SJCRH30 (cell line): ENCODE data around the gene RAD52. TPM values are rescaled to one million over a fixed set of nuclear protein-coding genes. Genes with fewer than 3 reads are reported as not detected.

Source experiments
- DNase-seq, 2 experiments: peaks; one replicate each; pipeline ENCODE4 v3.0.0-alpha.2; 2015 to 2020
- H3K27ac ChIP-seq: fragments of 250-450 bp; sonication (Bioruptor Pico); 2 replicates; pipeline ENCODE4 v1.5.1; 2020; ENCODE audit warnings: mild to moderate bottlenecking, moderate library complexity
- H3K27me3 ChIP-seq: fragments of 250-450 bp; sonication (Bioruptor Pico); 2 replicates; pipeline ENCODE4 v1.5.1; 2020; ENCODE audit warnings: mild to moderate bottlenecking, moderate library complexity
- H3K36me3 ChIP-seq: fragments of 250-450 bp; sonication (Bioruptor Pico); 2 replicates; pipeline ENCODE4 v1.5.1; 2020; ENCODE audit warnings: mild to moderate bottlenecking, moderate library complexity
- H3K4me1 ChIP-seq: fragments of 250-450 bp; sonication (Bioruptor Pico); 2 replicates; pipeline ENCODE4 v1.5.1; 2020; ENCODE audit warnings: mild to moderate bottlenecking, moderate library complexity
- H3K4me3 ChIP-seq: fragments of 250-450 bp; sonication (Bioruptor Pico); 2 replicates; pipeline ENCODE4 v1.5.1; 2020; ENCODE audit warnings: mild to moderate bottlenecking, moderate library complexity
- H3K9me3 ChIP-seq: fragments of 250-450 bp; sonication (Bioruptor Pico); replicated peaks from 2 replicates; pipeline ENCODE4 v1.5.1; 2020; ENCODE audit warnings: mild to moderate bottlenecking, moderate library complexity
- total RNA-seq: library from RNA; depleted of rRNA; stranded (reverse); fragments of >200 nt; shearing (Covaris generic); gene quantifications from 2 replicates; pipeline ENCODE4 v1.2.3, GENCODE V29; 2014

The RAD52 gene
- total RNA-seq, 1 experiment from 2014 or later = 14.2 TPM

GRCh38 chr12:913919-914698, 35.4 kb downstream of the RAD52 start:
- H3K9me3 ChIP-seq = no peaks in the 10 kb centered on the region
- H3K4me1 ChIP-seq = no peaks in the 10 kb centered on the region
- no peak for DNase-seq
- H3K36me3 ChIP-seq = peaks cover 91% of the 10 kb centered on the region
- no peaks in the 10 kb centered on the region for H3K27me3 ChIP-seq
- H3K4me3 ChIP-seq = no peak overlapping the region
- H3K27ac ChIP-seq = no peak overlapping the region

GRCh38 chr12:912466-913235, 36.8 kb downstream of the RAD52 start:
- Histone ChIP-seq H3K36me3 (peaks cover 91% of the 10 kb centered on the region), H3K9me3 (no peaks in the 10 kb centered on the region), H3K27ac (no peak overlapping the region), H3K27me3 (no peaks in the 10 kb centered on the region), H3K4me3 (no peak overlapping the region), H3K4me1 (no peaks in the 10 kb centered on the region)
- no peak for DNase-seq

- H3K4me1 ChIP-seq = no peaks in the 10 kb centered on the region
- peaks cover 90% of the 10 kb centered on the region for H3K36me3 ChIP-seq
- DNase-seq = no peak
- no peak overlapping the region for H3K4me3 ChIP-seq
- no peak overlapping the region for H3K27ac ChIP-seq
- H3K27me3 ChIP-seq = no peaks in the 10 kb centered on the region
- no peaks in the 10 kb centered on the region for H3K9me3 ChIP-seq
Observed at GRCh38 chr12:911191-911826, 38.2 kb downstream of the RAD52 start.

GRCh38 chr12:910416-910815, 39.1 kb downstream of the RAD52 start:
- peaks cover 85% of the 10 kb centered on the region for H3K36me3 ChIP-seq
- no peaks in the 10 kb centered on the region for H3K4me1 ChIP-seq
- H3K4me3 ChIP-seq = no peak overlapping the region
- no peak overlapping the region for H3K27ac ChIP-seq
- H3K27me3 ChIP-seq = no peaks in the 10 kb centered on the region
- H3K9me3 ChIP-seq = no peaks in the 10 kb centered on the region
- no peak for DNase-seq

GRCh38 chr12:909861-910260, 39.6 kb downstream of the RAD52 start:
- DNase-seq = no peak
- Histone ChIP-seq H3K4me3 (no peak overlapping the region), H3K27me3 (no peaks in the 10 kb centered on the region), H3K36me3 (peaks cover 83% of the 10 kb centered on the region), H3K27ac (no peak overlapping the region), H3K9me3 (no peaks in the 10 kb centered on the region), H3K4me1 (no peaks in the 10 kb centered on the region)

GRCh38 chr12:907413-908185, 41.9 kb downstream of the RAD52 start:
- no peak overlapping the region for H3K27ac ChIP-seq

GRCh38 chr12:906062-906585, 43.4 kb downstream of the RAD52 start:
- Histone ChIP-seq H3K36me3 (peaks cover 86% of the 10 kb centered on the region), H3K4me3 (no peak overlapping the region)
- DNase-seq = no peak

More at GRCh38 chr12:907413-908185, 41.9 kb downstream of the RAD52 start:
- DNase-seq = no peak
- Histone ChIP-seq H3K4me1 (no peaks in the 10 kb centered on the region), H3K4me3 (no peak overlapping the region), H3K36me3 (peaks cover 84% of the 10 kb centered on the region), H3K9me3 (no peaks in the 10 kb centered on the region), H3K27me3 (no peaks in the 10 kb centered on the region)

GRCh38 chr12:905261-906031, 44.0 kb downstream of the RAD52 start:
- H3K36me3 ChIP-seq = peaks cover 86% of the 10 kb centered on the region
- H3K4me1 ChIP-seq = no peaks in the 10 kb centered on the region
- H3K27me3 ChIP-seq = no peaks in the 10 kb centered on the region
- H3K4me3 ChIP-seq = no peak overlapping the region
- no peaks in the 10 kb centered on the region for H3K9me3 ChIP-seq
- H3K27ac ChIP-seq = no peak overlapping the region
- no peak for DNase-seq

More at GRCh38 chr12:906062-906585, 43.4 kb downstream of the RAD52 start:
- H3K27ac ChIP-seq = no peak overlapping the region
- no peaks in the 10 kb centered on the region for H3K9me3 ChIP-seq
- H3K4me1 ChIP-seq = no peaks in the 10 kb centered on the region
- H3K27me3 ChIP-seq = no peaks in the 10 kb centered on the region

GRCh38 chr12:904010-904414, 45.5 kb downstream of the RAD52 start:
- no peaks in the 10 kb centered on the region for H3K27me3 ChIP-seq
- H3K4me3 ChIP-seq = no peak overlapping the region
- no peaks in the 10 kb centered on the region for H3K4me1 ChIP-seq
- peaks cover 82% of the 10 kb centered on the region for H3K36me3 ChIP-seq
- no peaks in the 10 kb centered on the region for H3K9me3 ChIP-seq
- no peak overlapping the region for H3K27ac ChIP-seq
- no peak for DNase-seq

GRCh38 chr12:903055-903454, 46.4 kb downstream of the RAD52 start:
- H3K36me3 ChIP-seq = peaks cover 80% of the 10 kb centered on the region
- H3K9me3 ChIP-seq = no peaks in the 10 kb centered on the region
- no peak overlapping the region for H3K27ac ChIP-seq
- H3K4me1 ChIP-seq = peaks cover under 1% of the 10 kb centered on the region; the same call in 1 of the 2 replicates
- no peaks in the 10 kb centered on the region for H3K27me3 ChIP-seq
- DNase-seq = no peak
- H3K4me3 ChIP-seq = no peak overlapping the region

- Histone ChIP-seq H3K36me3 (peaks cover 80% of the 10 kb centered on the region), H3K27ac (no peak overlapping the region), H3K4me3 (no peak overlapping the region), H3K27me3 (no peaks in the 10 kb centered on the region), H3K9me3 (no peaks in the 10 kb centered on the region), H3K4me1 (peaks cover 6% of the 10 kb centered on the region)
- no peak for DNase-seq
Observed at GRCh38 chr12:902581-902980, 46.9 kb downstream of the RAD52 start.

- peak overlapping the region; percentile 45 for H3K27ac ChIP-seq
- no peaks in the 10 kb centered on the region for H3K9me3 ChIP-seq
- peaks cover 15% of the 10 kb centered on the region for H3K4me1 ChIP-seq
- H3K36me3 ChIP-seq = peaks cover 81% of the 10 kb centered on the region
- H3K27me3 ChIP-seq = no peaks in the 10 kb centered on the region
- peak; percentile 72 for DNase-seq
- no peak overlapping the region for H3K4me3 ChIP-seq
Observed at GRCh38 chr12:897386-897785, 52.1 kb downstream of the RAD52 start.

- no peak overlapping the region for H3K4me3 ChIP-seq
- no peaks in the 10 kb centered on the region for H3K9me3 ChIP-seq
- H3K27me3 ChIP-seq = no peaks in the 10 kb centered on the region
- H3K27ac ChIP-seq = no peak overlapping the region; the same call in 1 of the 2 replicates
- no peak for DNase-seq
- H3K4me1 ChIP-seq = peaks cover 15% of the 10 kb centered on the region
- peaks cover 75% of the 10 kb centered on the region for H3K36me3 ChIP-seq
Observed at GRCh38 chr12:896031-896430, 53.5 kb downstream of the RAD52 start.

- H3K4me3 ChIP-seq = no peak overlapping the region
- no peak for DNase-seq
- H3K4me1 ChIP-seq = peaks cover 15% of the 10 kb centered on the region
- H3K9me3 ChIP-seq = no peaks in the 10 kb centered on the region
- peaks cover 73% of the 10 kb centered on the region for H3K36me3 ChIP-seq
- no peaks in the 10 kb centered on the region for H3K27me3 ChIP-seq
- H3K27ac ChIP-seq = no peak overlapping the region
Observed at GRCh38 chr12:894226-894625, 55.3 kb downstream of the RAD52 start.
